ENCODE data around the gene CIT.

The CIT gene

GRCh38 chr12:119859241-119859640 is 17.9 kb downstream of the CIT start:
- DNase-seq (ENCODE audit: low read depth) = no peak

- DNase-seq (ENCODE audit: low read depth) = no peak
These were observed 20.0 kb downstream of the CIT start for GRCh38 chr12:119857041-119857591.

- DNase-seq (ENCODE audit: low read depth) = no peak
These were observed 26.8 kb downstream of the CIT start for GRCh38 chr12:119850330-119850729.

GRCh38 chr12:119843100-119843499 is 34.0 kb downstream of the CIT start:
- DNase-seq (ENCODE audit: low read depth) = no peak

- no peak for DNase-seq (ENCODE audit: low read depth)
These were observed 34.7 kb downstream of the CIT start for GRCh38 chr12:119842380-119842779.

GRCh38 chr12:119841433-119842210 is 35.5 kb downstream of the CIT start:
- no peak for DNase-seq (ENCODE audit: low read depth)

GRCh38 chr12:119840582-119840981 is 36.5 kb downstream of the CIT start:
- no peak for DNase-seq (ENCODE audit: low read depth)

GRCh38 chr12:119840168-119840567 is 37.0 kb downstream of the CIT start:
- DNase-seq (ENCODE audit: low read depth) = no peak

GRCh38 chr12:119838826-119839600 is 38.1 kb downstream of the CIT start:
- no peak for DNase-seq (ENCODE audit: low read depth)

- no peak for DNase-seq (ENCODE audit: low read depth)
These were observed 40.3 kb downstream of the CIT start for GRCh38 chr12:119836781-119837180.

- DNase-seq (ENCODE audit: low read depth) = no peak
These were observed 42.1 kb downstream of the CIT start for GRCh38 chr12:119835068-119835467.

GRCh38 chr12:119829439-119829838 is 47.7 kb downstream of the CIT start:
- no peak for DNase-seq (ENCODE audit: low read depth)

- no peak for DNase-seq (ENCODE audit: low read depth)
These were observed 48.8 kb downstream of the CIT start for GRCh38 chr12:119828300-119828699.

GRCh38 chr12:119827760-119828159 is 49.4 kb downstream of the CIT start:
- no peak for DNase-seq (ENCODE audit: low read depth)

- no peak for DNase-seq (ENCODE audit: low read depth)
These were observed 50.3 kb downstream of the CIT start for GRCh38 chr12:119826661-119827445.

GRCh38 chr12:119825262-119825661 is 51.9 kb downstream of the CIT start:
- DNase-seq (ENCODE audit: low read depth) = no peak

- no peak for DNase-seq (ENCODE audit: low read depth)
These were observed 55.1 kb downstream of the CIT start for GRCh38 chr12:119822046-119822445.

- DNase-seq (ENCODE audit: low read depth) = no peak
These were observed 57.8 kb downstream of the CIT start for GRCh38 chr12:119819322-119819721.

- DNase-seq (ENCODE audit: low read depth) = no peak
These were observed 59.4 kb downstream of the CIT start for GRCh38 chr12:119817546-119818343.

- no peak for DNase-seq (ENCODE audit: low read depth)
These were observed 68.1 kb downstream of the CIT start for GRCh38 chr12:119809023-119809422.

- no peak for DNase-seq (ENCODE audit: low read depth)
These were observed 68.7 kb downstream of the CIT start for GRCh38 chr12:119808441-119808840.

- DNase-seq (ENCODE audit: low read depth) = no peak
These were observed 69.7 kb downstream of the CIT start for GRCh38 chr12:119807380-119807779.
